ENCODE data around the gene ATP6V0A1.

- TF ChIP-seq CTCF (conservative IDR thresholded peaks at IDR 0.05) (no peak), EZH2 (IDR thresholded peaks at IDR 0.05; ENCODE audit: low read depth) (no peak)
These were observed 82.6 kb downstream of the ATP6V0A1 start for GRCh38 chr17:42541041-42541833.
